ENCODE data around the gene PHYKPL.

- no peak for TF ChIP-seq CTCF (conservative IDR thresholded peaks at IDR 0.05; ENCODE audit: low read depth, low read length)
- no peak for TF ChIP-seq CEBPB (IDR thresholded peaks at IDR 0.05; ENCODE audit: low read depth, low read length)
- no peak for TF ChIP-seq RAD21 (IDR thresholded peaks at IDR 0.05; ENCODE audit: low read length)
- no peak for TF ChIP-seq USF2 (IDR thresholded peaks at IDR 0.05; ENCODE audit: low read depth, low read length)
- TF ChIP-seq POLR2A (IDR thresholded peaks at IDR 0.05; ENCODE audit: low read depth, low read length): no peak
- TF ChIP-seq FOS (IDR thresholded peaks at IDR 0.05; ENCODE audit: low read depth, low read length): no peak
- no peak for TF ChIP-seq MAFK (IDR thresholded peaks at IDR 0.05; ENCODE audit: low read depth, low read length)
- no peak for TF ChIP-seq RCOR1 (IDR thresholded peaks at IDR 0.05; ENCODE audit: insufficient replicate concordance, low read length)
- TF ChIP-seq MAZ (IDR thresholded peaks at IDR 0.05; ENCODE audit: borderline replicate concordance, low read depth, low read length): no peak
- TF ChIP-seq BHLHE40 (IDR thresholded peaks at IDR 0.05; ENCODE audit: low read depth, low read length): no peak
- no peak for TF ChIP-seq NFE2L2 (IDR thresholded peaks at IDR 0.05; ENCODE audit: low read depth, low read length)
- no peak for TF ChIP-seq MXI1 (IDR thresholded peaks at IDR 0.05; ENCODE audit: borderline replicate concordance, low read depth, low read length)
- TF ChIP-seq RFX5 (IDR thresholded peaks at IDR 0.05; ENCODE audit: low read depth, low read length): no peak
Observed at GRCh38 chr5:178259623-178260536, 27.3 kb upstream of the PHYKPL start.

All from IMR-90 (cell line).